DND-41 (cell line): ENCODE measurements around the gene DPEP1.

ENCODE experiments used
- ATAC-seq: fragments of 200-7000 bp; cut with Tn5 transposase; 3 replicates; pipeline ENCODE4 v1.9.1; 2021; ENCODE audit warnings: low read depth; ENCODE audit not compliant: insufficient read depth
- DNase-seq: peaks from one replicate; pipeline ENCODE4 v3.0.0-alpha.2; 2020
- H2AFZ ChIP-seq: 2 replicates; pipeline ENCODE4 v1.6.0; 2012; ENCODE audit warnings: low read depth, low read length
- H3K27ac ChIP-seq: 2 replicates; pipeline ENCODE4 v1.5.1; 2012; ENCODE audit warnings: low read length, inconsistent platforms
- H3K27me3 ChIP-seq: fragments of 200-600 bp; sonication (generic); 2 replicates; pipeline ENCODE4 v1.6.0; 2012; ENCODE audit warnings: low read length, mild to moderate bottlenecking, inconsistent platforms; ENCODE audit not compliant: insufficient read depth, poor library complexity
- H3K36me3 ChIP-seq: 2 replicates; pipeline ENCODE4 v1.5.1; 2012; ENCODE audit warnings: low read length, inconsistent platforms; ENCODE audit not compliant: insufficient read depth
- H3K4me1 ChIP-seq: 2 replicates; pipeline ENCODE4 v1.5.1; 2012; ENCODE audit warnings: mild to moderate bottlenecking, low read length; ENCODE audit not compliant: insufficient read depth
- H3K4me2 ChIP-seq: 2 replicates; pipeline ENCODE4 v1.6.0; 2012; ENCODE audit warnings: mild to moderate bottlenecking, moderate library complexity, low read length, inconsistent platforms; ENCODE audit not compliant: insufficient read depth
- H3K4me3 ChIP-seq, 2 experiments: fragments of 200-600 bp in 1 of 2; shearing (Covaris generic) in 1 of 2; 2 replicates each; pipeline ENCODE4 v1.5.1; 2012 to 2016; ENCODE audit warnings: inconsistent platforms in 2 of 2, low read length in 2 of 2, mild to moderate bottlenecking in 2 of 2, low read depth in 1 of 2, moderate library complexity in 1 of 2
- H3K79me2 ChIP-seq: 2 replicates; pipeline ENCODE4 v1.6.0; 2012; ENCODE audit warnings: low read length, inconsistent platforms; ENCODE audit not compliant: insufficient read depth
- H3K9ac ChIP-seq: 2 replicates; pipeline ENCODE4 v1.6.0; 2012; ENCODE audit warnings: low read depth, mild to moderate bottlenecking, inconsistent platforms, low read length, moderate library complexity
- H3K9me3 ChIP-seq: 2 replicates; pipeline ENCODE4 v1.5.1; 2012; ENCODE audit warnings: low read length, moderate library complexity, mild to moderate bottlenecking, inconsistent platforms; ENCODE audit not compliant: insufficient read depth, severe bottlenecking
- H4K20me1 ChIP-seq: 2 replicates; pipeline ENCODE4 v1.6.0; 2012; ENCODE audit warnings: low read length; ENCODE audit not compliant: insufficient read depth
- EZH2 ChIP-seq: IDR thresholded peaks from 3 replicates; pipeline ENCODE4 v1.6.1; 2012; ENCODE audit warnings: borderline replicate concordance, low read depth, mild to moderate bottlenecking, moderate library complexity, low read length, inconsistent platforms; ENCODE audit not compliant: severe bottlenecking
- TF ChIP-seq, protein P1 (sequence below): IDR thresholded peaks from 2 replicates; pipeline ENCODE4 v1.5.1; 2012; ENCODE audit warnings: borderline replicate concordance, low read length, moderate library complexity, mild to moderate bottlenecking; ENCODE audit not compliant: poor library complexity, severe bottlenecking; ENCODE audit errors: extremely low read depth

DPEP1 gene

DNA sequence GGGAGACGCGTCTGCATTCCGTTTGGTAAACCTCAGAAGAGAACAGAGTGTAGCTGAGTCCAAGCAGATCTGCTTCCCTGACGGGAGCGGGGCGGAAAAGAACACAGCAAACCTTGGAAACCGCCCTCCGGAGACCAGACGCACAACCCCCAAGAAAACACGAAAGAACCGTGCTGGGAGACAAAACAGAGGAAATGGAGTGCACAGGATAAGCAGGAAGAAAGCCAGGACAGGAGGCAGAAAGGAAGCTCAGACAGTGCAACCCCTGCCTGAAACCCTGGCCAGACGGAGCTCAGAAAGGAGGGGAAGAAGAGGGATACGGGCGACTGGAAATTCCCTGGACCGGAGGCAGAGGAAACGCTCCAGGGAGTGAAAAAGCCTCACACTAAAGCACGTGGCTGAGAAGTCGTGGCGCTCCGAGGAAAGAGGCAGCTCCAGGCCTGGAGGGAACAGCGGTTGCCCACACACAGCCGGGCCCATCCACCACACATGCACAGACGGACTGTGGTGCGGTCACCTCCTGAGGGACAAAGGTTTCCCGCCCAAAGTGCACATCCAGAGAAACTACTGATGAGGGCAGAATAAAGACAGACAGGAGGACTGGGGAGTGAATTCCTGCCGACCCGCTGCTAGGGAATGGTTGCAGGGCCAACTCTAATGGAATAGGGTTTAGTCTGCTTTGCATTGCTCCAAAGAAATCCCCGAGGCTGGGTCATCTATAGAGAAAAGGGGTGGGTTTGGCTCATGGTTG lies 10.2 kb downstream of the DPEP1 start:
- TF ChIP-seq EZH2: no peak
- TF ChIP-seq, protein P1, sequence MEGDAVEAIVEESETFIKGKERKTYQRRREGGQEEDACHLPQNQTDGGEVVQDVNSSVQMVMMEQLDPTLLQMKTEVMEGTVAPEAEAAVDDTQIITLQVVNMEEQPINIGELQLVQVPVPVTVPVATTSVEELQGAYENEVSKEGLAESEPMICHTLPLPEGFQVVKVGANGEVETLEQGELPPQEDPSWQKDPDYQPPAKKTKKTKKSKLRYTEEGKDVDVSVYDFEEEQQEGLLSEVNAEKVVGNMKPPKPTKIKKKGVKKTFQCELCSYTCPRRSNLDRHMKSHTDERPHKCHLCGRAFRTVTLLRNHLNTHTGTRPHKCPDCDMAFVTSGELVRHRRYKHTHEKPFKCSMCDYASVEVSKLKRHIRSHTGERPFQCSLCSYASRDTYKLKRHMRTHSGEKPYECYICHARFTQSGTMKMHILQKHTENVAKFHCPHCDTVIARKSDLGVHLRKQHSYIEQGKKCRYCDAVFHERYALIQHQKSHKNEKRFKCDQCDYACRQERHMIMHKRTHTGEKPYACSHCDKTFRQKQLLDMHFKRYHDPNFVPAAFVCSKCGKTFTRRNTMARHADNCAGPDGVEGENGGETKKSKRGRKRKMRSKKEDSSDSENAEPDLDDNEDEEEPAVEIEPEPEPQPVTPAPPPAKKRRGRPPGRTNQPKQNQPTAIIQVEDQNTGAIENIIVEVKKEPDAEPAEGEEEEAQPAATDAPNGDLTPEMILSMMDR: no peak
- no peak for DNase-seq
- H3K79me2 ChIP-seq: no peaks in the 10 kb centered on the region
- no peak overlapping the region for H3K4me3 ChIP-seq
- no peak overlapping the region for H3K4me2 ChIP-seq
- no peaks in the 10 kb centered on the region for H4K20me1 ChIP-seq
- no peaks in the 10 kb centered on the region for H3K27me3 ChIP-seq
- no peaks in the 10 kb centered on the region for H3K4me1 ChIP-seq
- H3K9me3 ChIP-seq: no peaks in the 10 kb centered on the region
- H3K36me3 ChIP-seq: no peaks in the 10 kb centered on the region
- H3K9ac ChIP-seq: no peak overlapping the region
- no peak for ATAC-seq
- no peak overlapping the region for H3K27ac ChIP-seq
- no peak overlapping the region for H2AFZ ChIP-seq

DNA sequence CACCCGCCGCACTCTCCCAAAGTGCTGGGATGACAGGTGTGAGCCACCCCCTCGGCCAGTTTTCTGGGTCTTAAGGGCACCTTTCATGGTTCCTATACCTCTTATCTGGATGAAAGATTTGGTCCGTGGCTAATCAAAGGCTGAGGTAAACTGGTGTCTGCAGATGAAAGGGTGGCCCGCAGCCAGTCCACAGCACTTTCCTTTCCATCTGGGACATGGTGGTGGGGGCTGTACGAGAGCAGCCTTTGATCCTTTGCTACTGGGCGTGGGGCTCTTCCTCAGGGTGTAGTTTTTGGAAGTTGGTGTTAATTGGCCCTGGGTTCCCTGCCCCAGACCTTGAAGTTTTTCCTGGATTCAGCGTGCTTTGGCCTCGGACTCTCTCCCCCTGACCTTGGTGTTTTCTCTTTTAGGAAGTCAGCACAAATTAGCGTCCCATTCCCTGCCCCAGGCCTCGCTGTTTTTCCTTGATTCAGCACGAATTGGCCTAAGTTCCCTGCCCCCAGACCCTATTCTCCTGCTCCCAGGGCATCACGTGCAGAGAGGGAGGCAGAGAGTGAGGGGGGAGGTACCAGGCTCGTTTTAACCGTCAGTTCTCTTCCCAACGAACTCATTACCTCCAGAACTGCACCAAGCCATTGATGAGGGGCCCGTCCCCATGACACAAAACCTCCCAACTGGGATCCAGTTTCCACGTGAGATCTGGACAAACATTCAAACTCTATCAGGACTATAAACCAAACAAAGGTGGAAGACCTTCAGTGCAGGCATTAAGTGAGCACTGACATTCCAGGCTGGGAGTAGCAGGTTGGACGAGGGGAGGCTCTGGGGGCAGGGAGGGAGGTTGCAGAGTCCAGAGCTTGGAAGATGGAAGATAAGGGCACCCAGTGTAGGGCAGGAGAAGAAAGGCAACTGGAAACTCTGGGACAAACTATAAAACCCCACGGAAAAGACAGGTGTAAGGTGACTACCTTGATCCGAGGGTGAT lies 11.6 kb downstream of the DPEP1 start:
- Histone ChIP-seq H3K27ac (no peak overlapping the region), H3K9ac (no peak overlapping the region), H3K27me3 (no peaks in the 10 kb centered on the region), H3K36me3 (no peaks in the 10 kb centered on the region), H3K79me2 (no peaks in the 10 kb centered on the region), H3K4me2 (no peak overlapping the region), H3K4me3 (no peak overlapping the region), H3K9me3 (no peaks in the 10 kb centered on the region), H3K4me1 (no peaks in the 10 kb centered on the region), H2AFZ (no peak overlapping the region), H4K20me1 (no peaks in the 10 kb centered on the region)
- TF ChIP-seq, protein P1: no peak
- no peak for TF ChIP-seq EZH2
- ATAC-seq: no peak; the same call in 2 of the 3 replicates
- no peak for DNase-seq

DNA sequence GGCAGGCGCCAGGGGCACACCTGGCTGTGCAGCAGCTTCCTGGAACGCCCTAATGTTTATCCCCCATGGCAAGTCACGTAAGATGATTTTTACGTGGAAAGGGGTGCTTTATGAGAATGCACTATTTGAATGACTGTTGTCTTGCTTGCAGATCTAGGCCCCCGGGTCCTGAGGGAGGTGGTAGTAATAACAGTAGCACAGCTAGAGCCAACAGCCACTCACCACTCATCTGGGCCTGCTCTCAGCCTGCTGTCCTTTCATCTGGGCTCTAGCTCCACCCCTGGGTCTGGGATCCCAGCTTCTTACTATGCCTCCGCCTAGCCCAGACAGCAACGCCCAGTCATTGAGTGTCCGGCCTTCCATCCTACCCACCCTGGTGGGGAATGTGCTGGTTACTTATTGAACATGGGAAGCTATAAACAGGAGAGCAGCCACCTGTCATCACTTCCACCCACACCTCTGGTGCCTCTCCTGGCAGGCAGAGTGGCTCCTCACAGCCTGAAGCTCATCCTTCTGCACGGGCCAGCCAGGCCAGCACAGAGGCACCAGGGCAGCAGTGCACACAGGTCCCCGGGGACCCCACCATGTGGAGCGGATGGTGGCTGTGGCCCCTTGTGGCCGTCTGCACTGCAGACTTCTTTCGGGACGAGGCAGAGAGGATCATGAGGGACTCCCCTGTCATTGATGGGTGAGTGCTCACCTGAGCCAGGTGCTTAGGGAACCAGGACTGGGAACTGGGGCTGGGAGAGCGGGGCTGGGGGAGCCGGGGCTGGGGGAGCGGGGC lies 16.6 kb downstream of the DPEP1 start:
- H3K9me3 ChIP-seq: no peaks in the 10 kb centered on the region
- TF ChIP-seq EZH2: no peak
- TF ChIP-seq, protein P1: no peak
- H3K4me3 ChIP-seq: no peak overlapping the region
- DNase-seq: no peak
- H4K20me1 ChIP-seq: no peaks in the 10 kb centered on the region
- H3K9ac ChIP-seq: no peak overlapping the region
- H3K4me1 ChIP-seq: no peaks in the 10 kb centered on the region
- H3K27me3 ChIP-seq: no peaks in the 10 kb centered on the region
- no peaks in the 10 kb centered on the region for H3K36me3 ChIP-seq
- H2AFZ ChIP-seq: no peak overlapping the region
- H3K79me2 ChIP-seq: no peaks in the 10 kb centered on the region
- no peak overlapping the region for H3K4me2 ChIP-seq
- no peak for ATAC-seq
- H3K27ac ChIP-seq: no peak overlapping the region
